DMS153 (cell line): ENCODE measurements around the gene LHFPL4.
"Not testable (repeated sequence)": the region's sequence is repeated elsewhere in the genome, so short reads cannot be mapped to it uniquely, and the experiment has no call there.

Experiments
- DNase-seq: peaks from one replicate; lab custom pipeline; 2025; lab: John Stamatoyannopoulos, UW

LHFPL4 gene

DNA sequence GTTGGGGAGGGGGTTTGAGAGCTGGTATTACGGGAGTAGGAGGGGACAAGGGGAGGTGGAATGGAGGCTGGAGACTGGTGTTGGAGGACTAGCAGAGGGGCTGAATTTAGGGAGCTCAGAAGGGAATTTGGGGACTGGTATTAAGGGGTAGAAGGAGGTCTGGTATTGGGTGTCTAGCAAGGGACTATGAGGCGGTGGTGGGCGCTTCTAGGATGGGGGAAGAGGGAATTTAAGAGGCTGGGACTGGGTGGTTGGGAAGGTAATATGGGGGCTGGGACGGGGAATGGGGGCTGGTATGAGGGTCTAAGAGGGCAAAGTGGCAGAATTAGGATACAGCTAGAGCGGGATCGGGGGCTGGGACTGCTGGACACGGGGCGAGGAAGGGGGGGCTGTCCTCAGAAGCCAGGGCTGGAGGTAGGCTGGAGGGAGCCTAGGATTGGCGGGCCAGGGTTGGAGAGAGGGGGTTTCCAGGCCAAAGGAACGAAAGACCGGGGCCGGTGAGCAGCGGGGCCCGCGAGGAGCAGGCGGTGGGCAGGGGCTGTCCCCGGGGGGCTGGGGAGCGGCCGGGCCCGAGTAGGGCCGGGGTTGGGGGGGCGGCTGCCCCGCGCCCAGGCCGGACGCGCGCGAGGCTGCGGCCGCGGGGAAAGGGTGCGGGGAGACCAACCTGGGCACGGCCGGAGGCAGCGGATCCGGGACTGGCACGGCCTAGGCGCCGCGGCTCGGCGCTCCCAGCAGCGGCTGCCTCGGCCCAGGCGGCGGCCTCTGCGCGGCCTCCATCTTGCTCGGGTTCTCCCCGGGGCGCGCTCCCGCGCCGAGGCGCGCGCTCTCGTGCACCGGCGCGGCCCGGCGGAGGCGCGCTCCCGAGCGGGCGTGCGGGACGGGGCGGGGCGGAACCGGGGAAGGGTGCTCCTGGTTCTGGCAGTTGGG is at the start of gene LHFPL4:
LHFPL4 (minus strand) TSS at position 802 of the 927 bp plus-strand sequence. CDS start 1,143 bp downstream, outside the sequence.
- no peak for DNase-seq

DNA sequence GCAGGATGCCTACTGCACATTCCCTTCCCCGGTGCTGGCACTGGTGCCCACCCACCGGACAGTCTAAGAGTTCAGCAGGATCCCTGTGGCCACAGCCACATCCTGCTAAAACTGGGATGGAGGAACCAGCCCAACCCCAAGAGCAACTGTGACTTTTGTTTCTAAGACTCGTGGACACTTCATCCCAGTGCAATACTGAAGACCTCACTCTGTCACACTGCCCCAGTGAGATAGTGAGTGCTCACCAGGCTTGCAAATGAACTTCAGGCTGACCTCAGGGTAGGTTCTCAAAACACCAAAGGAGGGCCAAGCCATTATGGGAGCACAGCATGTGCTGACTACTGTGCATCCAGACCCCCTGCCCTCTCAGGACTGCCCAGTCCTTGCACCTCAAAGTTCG is 49.0 kb upstream of the LHFPL4 start:
- DNase-seq, result no peak

GRCh38 chr3:9601006-9601581 is 47.5 kb upstream of the LHFPL4 start:
- not testable (repeated sequence) for DNase-seq

GRCh38 chr3:9600597-9600996 is 47.0 kb upstream of the LHFPL4 start:
- no peak for DNase-seq

DNA sequence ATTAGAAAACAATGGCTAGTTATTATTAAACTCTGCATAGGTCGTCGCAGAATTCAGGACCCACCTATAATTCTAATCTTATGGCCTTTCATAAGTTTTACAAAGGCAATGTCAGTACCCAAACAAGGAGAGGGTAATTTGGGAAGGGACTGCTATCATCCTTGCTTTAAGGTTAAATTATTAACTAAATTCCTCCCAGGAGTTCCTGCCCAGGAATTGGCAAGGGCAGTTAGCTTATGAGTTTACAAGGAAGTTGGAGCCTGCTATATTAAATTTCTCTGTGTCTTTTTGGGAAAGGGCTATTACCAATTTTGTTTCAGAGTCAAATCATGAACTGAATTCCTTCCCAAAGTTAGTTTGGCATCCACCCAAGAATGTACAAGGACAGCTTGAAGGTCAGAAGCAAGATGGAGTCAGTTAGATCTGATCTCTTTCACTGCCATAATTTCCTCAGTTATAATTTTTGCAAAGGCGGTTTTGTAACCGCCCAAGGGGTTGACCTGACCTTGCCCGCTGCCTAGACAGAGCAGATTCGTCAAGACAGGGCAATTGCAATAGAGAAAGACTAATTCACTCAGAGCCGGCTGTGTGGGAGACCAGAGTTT is 45.3 kb upstream of the LHFPL4 start:
- no peak for DNase-seq

- no peak for DNase-seq
Measured at GRCh38 chr3:9595877-9596276, 42.3 kb upstream of the LHFPL4 start.

GRCh38 chr3:9591781-9592180 is 38.2 kb upstream of the LHFPL4 start:
- not testable (repeated sequence) for DNase-seq

DNA sequence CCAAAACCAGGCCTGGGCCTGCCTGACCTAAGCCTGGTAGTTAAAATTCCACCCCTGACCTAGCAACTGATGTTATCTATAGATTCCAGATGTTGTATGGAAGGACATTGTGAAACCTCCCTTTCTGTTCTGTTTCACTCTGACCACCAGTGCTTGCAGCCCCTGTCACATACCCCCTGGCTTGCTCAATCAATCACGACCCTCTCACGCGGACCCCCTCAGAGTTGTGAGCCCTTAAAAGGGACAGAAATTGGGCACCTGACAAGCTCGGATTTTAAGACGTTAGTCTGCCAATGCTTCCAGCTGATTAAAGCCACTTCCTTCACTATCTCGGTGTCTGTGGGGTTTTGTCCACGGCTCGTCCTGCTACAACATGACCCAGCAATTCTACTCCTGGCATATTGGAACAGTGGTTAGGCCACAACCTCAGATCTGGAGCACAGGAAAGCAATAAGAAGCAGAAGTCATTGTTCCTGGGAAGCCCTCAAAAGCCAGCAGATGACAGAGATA is 36.7 kb upstream of the LHFPL4 start:
- DNase-seq, result no peak

GRCh38 chr3:9583792-9584191 is 30.2 kb upstream of the LHFPL4 start:
- no peak for DNase-seq

GRCh38 chr3:9583371-9583770 is 29.7 kb upstream of the LHFPL4 start:
- DNase-seq, result no peak

DNA sequence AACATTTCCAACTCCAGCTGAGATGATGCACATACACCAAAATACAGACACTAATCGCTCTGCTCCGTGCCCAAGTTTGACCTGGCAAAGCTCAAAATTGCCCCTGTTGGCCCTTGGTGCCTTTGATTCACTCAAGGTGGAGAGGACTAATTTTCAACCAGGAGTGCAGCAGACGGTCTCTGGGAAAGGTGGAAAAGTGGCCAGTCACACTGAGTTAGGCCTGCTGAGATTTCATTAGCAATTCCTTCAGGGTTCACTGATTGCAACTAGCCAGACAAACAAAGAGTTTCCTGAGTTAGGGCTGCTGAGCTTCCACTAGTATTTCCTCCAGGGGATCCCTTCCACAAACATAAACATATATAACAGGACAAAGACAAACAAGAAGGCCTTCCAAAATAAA is 28.7 kb upstream of the LHFPL4 start:
- DNase-seq, result no peak

DNA sequence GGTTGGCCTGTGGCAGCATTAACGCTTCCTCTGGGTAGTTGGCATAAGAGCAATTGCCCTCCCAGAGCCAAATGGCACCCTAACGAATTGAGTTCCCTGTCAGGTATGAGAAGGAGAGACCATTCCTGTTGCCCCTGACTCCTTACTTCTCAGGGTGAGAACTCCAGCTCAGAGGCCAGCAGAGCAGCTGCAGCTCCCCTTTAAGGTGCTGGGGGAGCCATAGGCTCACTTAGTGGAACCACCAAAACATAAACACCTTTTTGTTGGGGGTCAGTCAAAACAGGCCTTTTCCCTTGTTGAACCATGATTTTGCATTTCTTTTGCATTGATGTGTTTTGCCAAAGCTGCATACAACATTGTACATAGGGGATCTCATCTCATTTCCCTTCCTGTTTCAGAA is 28.1 kb upstream of the LHFPL4 start:
- DNase-seq, result no peak

- DNase-seq, result no peak
Measured at GRCh38 chr3:9569054-9569453, 15.4 kb upstream of the LHFPL4 start.

GRCh38 chr3:9565316-9565715 is 11.7 kb upstream of the LHFPL4 start:
- no peak for DNase-seq

- DNase-seq, result no peak
Measured at GRCh38 chr3:9563851-9564250, 10.2 kb upstream of the LHFPL4 start.

GRCh38 chr3:9560056-9560455 is 6.4 kb upstream of the LHFPL4 start:
- not testable (repeated sequence) for DNase-seq

DNA sequence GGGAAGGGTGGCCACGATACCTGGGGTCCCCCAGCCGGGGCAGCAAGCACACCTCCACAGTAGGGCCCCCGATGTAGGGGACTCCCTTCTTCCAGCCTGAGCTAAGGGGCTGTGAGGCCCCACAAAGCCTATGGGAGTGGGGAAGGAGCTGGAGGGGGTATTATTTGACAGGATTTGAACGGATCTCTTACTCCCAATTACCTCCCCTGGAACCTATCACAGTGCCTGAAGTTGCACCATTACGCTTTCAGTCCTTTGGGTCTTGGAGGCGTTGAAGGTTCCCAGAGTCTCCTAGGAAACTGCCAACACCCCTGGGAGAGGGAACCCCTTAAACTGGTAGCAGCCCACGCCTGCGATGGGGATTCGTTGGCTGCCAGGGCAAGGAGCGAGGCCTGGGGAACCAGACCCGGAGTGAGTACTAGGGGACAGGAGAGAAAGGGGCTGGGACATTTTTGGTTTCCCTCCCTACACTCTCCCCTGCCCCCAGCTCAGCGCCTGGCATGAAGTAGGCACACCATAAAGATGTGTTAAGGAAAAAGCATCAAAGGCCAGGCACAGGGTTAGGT is 409 bp upstream of the LHFPL4 start:
- no peak for DNase-seq

DNA sequence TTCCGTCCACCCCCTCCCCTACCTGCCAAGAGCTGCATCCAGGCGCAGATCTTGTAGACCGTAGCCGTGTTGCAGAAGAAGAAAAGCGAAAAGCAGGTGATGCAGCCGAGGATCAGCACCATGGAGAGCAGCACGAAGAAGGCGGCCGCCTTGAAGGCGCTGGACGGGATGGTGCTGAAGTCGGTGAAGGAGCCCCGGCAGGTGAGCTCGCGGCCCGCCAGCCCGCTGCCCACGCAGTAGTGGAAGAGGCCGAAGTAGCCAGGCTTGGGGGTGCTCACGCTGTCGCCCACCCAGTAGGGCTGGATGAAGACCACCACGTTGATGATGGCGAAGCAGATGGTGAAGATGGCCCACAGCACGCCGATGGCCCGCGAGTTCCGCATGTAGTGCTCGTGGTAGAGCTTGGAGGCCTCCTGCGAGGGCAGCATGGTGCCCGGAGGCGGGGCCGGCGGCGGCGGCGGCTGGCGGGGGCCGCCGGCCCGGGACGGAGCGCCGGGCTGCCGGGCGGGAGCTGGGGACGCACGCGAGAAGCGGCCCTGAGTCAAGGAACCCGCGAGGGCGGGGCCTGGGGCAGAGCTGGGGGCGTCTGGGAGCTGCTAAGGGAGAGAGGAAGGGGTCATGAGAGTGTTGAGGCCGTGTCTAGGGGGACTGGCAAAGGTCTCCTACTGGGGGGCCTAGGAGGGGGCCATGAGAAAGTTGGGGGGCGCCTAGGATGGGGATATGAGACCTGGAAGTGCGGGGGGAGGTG is 1.2 kb downstream of the LHFPL4 start:
- DNase-seq, result no peak

DNA sequence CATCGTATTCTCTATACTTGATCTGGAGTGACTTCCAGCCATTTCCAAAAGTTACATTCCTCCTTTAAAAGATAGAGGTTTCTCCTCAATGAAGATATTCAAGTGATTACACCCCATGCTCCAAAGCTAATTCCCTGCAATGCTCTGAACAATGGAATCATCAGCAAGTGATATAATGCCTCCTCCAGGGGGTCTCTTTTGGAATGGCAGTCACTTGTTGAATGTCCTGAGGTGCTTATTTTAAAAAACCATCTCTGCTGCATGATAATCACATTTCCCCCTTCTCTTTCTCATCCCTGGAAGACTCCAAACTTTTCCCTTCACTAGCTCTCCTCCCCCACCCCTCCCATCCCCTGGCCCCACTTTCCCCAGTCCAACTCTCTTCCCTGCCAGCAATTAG is 2.6 kb downstream of the LHFPL4 start:
- no peak for DNase-seq

DNA sequence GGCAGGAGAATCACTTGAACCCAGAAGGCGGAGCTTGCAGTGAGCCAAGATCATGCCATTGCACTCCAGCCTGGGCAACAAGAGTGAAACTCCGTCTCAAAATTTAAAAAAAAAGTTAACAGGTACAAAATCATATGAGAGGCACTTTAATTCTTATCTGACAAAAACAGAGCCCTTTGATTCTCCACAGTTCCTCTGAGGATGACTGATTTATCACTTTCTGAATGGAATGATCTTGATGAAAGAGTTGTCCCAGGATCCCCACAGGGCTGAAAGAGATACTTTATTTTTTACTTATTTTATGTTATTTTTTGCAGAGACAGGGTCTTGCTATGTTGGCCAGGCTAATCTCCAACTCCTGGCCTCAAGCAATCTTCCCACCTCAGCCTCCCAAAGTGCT is 4.0 kb downstream of the LHFPL4 start:
- no peak for DNase-seq

DNA sequence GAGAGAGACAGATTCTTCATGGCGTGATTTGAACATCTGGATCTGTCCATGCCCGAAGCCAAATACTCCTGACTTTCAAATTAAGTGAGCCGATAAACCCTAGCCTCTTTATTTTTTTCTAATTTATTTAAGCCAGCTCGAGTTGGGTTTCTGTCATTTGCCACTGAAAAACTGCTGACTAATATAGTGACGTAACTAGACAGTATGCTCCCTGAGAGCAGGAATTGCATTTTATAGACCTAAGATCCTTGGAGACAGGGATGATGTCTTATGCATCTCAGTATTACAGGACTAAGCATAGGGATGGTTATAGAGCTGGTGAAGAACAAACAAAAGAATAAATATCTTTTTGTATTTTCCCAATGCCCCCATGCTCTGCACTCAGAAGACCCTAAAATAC is 4.6 kb downstream of the LHFPL4 start:
- DNase-seq, result no peak

GRCh38 chr3:9542182-9542581 is 11.4 kb downstream of the LHFPL4 start:
- DNase-seq, result no peak
